NCI-H1694 (cell line): ENCODE measurements around the gene SRMS.

Source experiments
- DNase-seq: peaks from one replicate; lab custom pipeline; 2025; lab: John Stamatoyannopoulos, UW

The SRMS gene

DNA sequence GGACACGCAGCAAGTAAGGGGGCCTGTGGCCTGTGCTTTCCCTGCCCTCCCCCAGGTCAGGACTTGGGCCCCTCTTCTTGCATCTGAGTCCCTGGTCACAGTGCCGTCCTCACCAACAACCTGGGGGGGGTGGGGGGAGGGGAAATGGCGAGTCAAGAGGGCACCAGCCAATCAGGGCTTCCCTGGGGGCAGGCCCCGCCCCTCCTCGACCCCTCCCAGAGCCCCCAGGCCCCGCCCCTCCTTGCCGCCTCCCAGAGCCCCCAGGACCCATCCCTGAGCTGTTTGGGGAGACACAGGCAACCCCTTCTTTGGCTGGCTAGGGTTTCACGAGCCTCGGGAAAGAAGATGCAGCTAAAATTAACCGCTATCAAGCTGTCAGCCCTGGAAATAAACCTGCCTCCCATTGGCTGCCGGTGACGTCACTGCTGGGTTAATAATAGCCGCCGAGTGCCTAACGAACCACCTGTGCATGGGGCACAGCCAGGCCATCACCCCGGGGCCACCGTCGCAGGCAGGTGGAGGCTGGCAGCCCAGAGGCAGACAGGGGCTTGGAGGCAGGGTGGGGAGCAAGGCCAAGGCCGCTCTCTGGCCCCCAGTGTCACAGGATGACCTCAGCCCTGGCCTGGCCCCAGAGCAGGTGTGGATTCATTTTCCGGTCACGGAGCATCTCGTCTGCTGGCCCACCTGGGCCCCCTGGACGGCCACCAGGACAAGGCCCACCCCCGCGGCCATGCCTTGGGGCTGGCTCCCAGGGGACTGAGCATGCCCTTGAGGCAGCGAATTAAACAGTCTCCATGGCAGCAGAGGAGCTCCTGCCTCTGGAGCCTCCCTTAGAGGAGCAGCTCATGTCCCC, 45.5 kb downstream of the SRMS start:
- DNase-seq = peak; percentile 45

DNA sequence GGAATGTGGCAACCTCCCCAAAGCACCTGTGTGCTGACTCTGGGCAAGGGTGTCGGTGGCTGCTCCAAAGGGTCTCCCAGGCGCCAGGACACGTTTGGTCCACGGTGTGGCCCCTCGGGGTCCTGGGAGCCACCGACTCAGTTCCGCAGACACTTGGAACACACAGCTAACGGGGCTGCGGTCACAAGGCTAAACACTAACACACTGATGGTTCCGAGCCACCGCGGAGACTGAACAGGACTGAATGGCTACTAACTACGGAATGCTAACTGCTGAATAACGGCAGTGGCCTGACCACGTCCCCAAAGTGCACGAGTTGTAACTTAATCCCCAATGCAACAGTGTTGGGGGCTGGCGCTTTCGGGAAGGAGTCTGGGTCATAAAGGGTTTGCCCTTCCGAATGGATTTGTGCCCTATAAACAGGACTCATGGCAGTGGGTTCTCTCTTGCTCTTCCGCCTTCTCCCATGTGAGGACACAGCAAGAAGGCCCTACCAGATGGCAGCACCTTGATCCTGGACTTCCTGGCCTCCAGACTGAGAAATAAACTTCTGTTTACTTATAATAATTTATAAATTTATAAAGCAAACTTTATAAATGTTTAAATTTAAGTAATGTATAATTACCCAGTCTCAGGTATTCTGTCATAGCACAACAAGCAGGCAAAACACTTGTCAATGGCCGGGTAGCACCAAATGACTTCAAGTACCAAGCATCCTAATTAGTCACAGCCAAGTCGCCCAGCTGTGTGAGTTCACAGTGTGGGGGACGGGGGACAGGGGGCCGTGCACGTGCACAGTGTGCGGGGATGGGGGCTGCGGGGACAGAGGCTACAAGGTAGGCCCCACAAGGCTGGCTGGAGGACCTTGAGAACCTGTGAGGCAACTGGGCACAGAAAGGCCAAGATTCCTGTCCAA, 46.4 kb downstream of the SRMS start:
- DNase-seq = no peak

DNA sequence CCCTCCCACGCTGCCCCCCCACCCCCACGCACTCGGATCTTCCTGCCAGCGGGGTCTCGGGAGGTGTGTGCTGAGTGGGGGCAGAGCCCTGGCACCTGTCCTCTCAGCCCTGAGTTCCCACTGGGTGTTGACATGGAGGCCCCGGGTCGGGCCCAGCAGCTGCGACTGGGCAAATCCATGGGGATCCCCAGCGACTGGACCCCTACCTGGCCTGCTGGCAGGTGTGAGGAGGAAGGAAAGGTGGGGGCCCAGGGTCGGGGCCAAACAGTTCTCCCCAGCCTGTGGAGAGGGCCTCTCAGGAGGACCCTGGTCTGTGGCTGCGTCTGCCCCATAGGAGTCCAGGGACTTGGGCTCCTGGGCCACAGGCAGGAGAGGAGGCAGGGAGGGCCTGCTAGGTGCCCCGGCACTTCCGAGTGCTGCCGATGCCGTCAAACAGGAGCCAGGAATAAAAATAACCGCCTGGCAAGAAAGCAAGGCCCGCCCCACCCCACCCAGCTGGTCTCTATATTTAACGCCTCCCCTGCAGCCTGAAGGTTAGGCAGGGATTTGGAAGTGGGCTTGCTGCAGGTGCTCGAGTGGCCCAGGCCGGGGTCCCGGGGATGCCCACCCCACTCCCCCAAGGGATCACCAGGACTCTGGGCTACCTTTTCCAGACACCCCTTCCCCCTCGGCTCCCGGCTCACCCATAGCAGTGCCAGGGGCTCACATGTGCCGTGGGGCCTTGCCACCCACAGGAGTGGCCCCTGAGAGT, 47.2 kb downstream of the SRMS start:
- DNase-seq = no peak

DNA sequence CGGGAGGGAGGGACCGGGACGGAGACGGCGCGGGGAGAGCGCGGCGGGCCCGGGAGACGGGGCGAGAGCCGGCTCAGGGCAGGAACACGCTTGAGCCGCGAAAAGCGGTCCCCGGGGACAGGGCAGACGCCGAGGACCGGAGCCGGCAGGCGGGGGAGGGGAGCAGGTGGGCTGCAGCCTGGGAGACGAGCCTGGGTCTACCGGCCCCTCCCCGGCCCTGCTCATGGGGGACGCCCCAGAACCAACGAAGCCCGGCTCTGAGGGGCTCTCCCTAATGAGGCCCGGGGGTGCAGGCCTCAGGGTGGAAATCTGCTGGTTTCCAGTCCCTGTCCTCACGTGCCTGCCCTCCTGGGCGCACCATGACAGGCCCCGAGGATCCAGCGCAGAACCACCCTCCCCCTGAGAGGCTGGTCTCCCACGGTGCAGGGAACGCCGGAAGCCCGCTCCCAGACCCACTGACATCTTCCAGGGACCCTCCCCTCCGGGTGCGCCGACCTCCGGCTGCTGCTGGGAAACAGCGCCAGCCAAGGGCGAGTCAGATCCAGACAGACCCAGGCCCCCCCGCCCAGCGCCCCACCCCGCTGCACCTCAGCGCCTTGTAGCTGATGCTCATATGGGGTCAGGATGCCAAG, 48.1 kb downstream of the SRMS start:
- no peak for DNase-seq

DNA sequence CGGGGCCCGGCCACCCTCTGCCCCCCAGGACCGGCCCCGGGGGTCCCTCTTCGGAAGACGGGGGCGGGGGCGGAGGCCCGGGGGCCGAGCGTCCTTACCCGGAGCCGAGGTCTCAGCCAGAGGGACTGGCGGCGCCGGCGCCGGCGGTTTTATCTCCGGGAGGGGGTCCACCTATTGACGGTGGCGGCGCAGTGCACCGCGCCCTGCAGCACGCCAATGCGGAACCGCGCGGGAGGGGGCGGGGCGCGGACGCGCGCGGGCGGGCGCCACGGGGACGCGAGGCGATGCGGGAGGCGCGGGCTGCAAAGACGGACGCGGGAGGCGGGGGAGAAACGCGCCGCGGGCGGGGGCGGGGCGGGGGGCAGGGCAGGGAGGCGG, 48.6 kb downstream of the SRMS start, which contains the start of gene EEF1A2:
TSS of gene EEF1A2 (minus strand) at position 124 of the 378 bp plus-strand sequence. CDS start 1,320 bp downstream, outside the sequence.
- DNase-seq = no peak

DNA sequence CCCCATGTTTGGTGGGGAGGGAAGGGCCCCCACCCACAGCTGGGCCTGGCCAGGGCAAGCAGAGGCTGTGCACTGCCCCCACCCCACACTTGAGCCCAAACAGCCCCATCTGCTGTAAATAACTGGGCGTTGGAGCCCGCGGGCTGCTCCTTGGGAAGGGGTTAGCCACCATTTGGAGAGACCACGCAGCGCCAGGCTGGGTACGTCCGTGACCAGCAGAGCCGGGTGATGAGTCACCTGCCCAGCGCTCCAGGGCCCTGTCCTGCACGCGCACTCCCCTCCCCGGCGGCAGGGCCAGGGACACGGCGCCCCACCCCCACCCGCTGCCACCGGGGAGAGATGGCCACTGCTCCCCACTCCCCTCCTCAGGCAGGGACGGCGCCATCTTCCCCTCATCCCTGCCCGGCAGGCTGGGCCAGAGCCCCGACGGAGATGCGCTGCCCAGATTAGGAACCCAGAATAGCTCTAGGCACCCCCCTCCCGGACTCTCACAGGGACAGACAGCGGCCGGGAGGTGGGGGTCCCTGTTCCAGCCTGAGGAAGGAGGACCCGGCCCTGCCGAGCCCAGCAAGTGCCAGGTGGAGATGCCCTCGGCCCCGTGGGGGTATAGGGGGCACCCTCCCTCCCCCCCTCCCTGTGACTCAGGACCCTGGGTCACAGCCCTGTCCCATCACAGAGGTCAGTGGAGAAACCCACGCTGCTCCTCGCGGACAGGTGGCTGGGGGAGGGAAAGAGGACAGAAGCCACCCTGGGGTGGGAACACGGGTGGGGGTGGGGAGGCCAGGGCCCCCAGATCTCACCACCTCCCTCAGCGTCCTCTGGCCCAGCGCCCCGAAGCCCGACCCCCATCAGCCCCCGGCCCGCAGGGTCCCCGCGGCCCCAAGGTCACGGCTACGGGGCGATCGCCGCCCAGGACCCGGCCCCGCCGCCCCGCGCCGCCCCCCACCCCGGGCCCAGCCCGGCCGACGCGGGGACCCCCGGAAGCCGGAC, 49.3 kb downstream of the SRMS start:
- DNase-seq = no peak

DNA sequence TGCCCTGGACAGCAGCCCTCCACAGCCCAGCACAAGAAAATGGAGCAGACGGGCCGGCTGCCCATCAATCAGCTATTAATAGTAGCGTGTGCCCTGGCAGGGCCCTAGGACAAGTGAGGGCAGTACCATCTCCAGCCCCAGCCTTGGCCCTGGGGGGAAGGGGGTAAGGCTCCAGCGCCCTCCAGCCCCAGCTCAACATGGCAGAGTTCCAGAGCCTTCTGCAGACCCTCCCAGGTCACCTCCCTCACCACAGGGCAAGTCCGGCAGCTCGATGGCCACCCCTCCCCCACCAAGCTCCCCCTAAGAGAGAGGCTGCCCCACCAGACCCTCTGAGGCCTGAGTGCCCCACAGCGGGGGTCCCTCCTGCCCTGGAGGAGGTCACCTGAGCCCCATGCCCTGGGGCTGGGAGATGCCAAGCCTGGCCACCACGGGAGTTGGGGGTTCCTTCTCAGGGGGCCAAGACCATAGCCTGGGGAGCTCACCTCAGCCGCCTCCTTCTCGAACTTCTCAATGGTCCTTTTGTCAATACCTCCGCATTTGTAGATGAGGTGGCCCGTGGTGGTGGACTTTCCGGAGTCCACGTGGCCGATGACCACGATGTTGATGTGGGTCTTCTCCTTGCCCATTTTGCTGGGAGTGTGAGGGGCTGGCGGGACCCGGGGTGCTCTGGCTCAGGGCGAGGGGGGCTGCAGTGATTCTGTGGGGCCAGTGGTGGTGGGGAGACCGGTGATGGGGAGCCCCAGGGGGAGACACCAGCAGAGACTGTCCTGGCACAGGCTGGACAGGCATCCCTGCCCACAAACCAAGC, 50.2 kb downstream of the SRMS start:
- no peak for DNase-seq

DNA sequence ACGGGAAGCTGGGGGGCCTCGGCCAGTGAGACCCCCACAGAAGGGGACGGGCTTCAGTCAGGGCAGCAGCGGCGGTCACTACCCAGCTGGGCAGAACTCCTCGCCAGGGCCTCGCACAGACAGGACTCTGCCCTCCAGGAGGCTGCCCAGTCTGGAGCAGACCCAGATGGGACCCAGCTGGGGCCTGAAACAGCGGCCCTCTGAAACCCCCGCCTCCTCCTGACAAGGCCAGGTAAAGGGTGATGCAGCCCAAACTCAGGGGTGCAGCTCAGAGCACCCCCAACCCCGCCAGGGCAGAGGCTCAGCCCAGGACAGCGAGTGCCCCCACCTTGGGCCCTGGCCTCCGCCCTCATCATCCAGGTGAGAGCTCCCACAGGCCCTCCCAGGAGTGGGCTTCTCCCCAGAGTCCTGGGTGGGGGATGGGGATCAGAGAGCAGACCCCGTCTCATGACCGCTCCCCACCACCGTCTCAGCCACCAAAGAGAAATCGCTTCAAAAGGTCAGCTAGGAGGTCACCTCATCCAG, 50.9 kb downstream of the SRMS start:
- no peak for DNase-seq

DNA sequence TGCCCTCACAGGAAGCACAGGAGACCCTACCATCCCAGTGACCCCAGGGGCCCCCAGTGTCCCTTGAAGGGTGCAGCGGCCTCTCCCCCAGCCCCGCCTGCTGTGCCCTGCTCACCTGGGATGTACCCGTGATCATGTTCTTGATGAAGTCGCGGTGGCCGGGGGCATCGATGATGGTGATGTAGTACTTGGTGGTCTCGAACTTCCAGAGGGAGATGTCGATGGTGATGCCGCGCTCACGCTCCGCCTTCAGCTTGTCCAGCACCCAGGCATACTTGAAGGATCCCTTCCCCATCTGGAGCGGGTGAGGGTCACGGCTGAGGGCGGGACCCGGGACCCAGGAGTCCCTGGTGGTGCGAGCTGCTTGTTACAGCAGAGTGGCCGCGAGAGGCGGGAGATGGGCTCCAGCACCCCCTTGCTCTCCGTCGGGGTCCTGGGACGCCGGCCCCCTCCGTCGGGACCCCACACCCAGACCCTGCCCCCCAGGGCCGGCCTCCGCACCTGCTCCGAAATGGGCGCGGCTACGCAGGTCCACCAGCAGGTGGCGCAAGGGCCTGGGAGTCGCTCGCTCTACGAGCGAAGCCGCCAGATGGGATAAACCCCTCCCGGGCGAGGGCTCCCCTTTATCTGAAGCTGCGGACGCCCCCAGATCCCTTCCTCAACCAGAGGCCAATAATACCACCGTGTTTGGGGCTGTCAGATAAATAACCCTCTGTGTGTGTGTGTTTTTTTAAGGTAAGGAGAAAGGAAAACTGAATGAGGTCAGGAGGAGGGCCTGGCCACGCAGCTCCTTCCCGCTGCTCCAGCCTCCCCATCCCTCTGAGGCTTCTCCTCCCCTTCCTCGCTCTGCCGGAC, 51.6 kb downstream of the SRMS start:
- no peak for DNase-seq

DNA sequence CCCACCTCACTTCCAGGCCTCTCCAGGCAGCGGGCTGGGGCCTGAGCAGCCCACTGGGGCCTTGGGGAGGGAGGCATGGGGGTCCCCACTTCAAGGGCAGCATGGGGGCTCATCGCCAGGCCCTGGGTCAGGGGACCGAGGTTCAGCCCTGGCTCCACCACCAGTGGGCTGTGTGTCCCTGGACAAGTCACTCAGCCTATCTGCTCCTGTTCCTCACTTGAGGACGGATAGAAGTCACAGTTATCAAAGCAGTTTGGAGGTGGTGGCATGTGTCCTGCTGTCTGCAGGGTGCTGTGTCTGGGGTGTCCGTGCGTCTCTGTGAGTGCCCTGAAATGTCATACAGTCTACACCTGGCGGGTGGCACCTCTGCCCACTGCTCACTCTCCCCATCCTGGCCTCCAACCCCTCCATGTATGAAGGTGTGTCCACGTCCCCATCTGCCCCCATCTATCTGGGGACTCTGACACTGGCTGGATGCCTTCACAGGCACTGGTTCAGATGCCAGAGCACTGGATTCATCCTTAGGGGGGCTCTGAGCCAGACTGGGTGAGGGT, 52.3 kb downstream of the SRMS start:
- DNase-seq = no peak

DNA sequence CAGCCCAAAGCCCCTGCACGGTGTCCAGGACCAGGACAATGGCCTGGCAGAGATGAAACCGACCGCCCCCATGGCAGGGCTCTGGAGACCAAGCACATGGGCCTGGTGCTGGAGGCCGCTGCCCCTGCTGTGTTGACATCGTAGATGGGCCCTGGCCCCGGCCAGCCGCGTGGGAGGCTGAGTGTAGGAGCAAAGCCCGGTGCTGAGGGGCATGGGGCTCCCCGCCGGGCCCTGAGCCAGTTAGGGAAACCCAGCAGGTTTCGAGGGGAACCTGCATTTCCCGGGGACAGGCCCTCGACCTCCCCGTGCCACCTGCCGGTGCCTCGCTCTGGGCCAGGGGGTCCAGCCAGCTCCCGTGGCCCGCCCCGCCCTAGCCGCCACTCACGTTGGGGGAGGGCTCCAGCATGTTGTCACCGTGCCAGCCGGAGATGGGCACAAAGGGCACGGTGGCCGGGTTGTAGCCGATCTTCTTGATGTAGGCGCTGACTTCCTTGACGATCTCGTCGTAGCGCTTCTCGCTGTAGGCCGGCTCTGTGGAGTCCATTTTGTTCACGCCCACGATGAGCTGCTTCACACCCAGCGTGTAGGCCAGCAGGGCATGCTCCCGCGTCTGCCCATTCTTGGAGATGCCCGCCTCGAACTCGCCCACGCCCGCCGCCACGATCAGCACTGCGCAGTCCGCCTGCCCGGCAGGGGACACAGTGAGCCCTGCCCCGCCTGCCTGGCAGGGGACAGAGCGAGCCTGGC, 53.0 kb downstream of the SRMS start:
- no peak for DNase-seq

DNA sequence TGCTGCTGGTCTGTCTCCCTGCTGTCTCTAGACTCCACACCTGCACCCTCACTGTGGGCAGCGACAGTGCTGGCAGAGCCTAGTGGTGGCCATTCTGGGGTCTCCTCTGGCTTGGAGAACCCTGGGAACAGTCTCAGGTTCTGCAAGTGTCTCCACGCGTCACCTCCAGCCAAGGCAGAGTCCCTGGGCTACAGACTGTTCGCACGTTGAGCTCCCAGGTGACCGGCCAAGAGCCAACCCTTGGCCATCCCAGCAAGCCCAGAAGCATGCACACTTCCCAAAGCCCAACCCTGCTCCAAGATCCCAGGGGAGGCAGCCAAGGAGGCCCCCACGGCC, 53.5 kb downstream of the SRMS start:
- no peak for DNase-seq

DNA sequence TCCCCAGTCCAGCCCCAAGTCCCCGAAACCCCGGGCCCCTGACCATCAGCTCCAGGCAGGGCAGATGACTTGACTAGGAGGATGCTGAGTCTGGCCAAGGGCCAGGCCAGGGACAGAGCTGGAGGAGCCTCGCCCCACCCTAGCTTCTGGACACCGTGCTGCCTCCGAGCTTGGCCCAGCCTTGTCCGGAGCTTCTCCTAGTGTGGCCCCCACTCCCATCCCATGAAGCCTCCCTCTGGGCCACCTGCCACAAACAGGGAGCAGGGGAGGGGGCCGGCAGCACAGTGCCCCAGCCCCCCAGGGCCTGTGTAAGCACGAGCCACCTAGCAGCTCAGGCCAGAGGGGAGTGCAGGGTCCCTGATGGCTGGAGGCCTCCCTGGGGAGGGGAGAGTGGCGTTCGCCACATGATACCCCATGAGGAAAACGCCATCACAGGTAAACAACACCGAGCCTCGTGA, 54.0 kb downstream of the SRMS start:
- DNase-seq = no peak

DNA sequence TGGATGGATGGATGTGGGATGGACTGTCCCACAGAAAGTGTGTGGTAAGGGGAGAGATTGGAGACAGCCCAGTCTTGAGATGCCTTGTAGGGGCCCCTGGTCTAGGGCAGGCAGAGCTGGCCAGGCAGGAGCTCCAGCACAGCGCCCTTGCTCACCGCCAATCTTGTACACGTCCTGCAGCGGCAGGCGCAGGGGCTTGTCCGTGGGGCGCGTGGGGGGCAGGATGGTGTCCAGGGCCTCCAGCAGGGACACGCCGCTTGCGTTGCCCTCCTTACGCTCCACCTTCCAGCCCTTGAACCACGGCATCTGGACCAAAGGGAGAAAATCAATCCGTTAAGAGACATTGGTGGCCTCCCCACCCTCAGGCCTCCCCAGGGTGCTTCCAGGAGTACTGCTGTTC, 54.6 kb downstream of the SRMS start:
- no peak for DNase-seq

DNA sequence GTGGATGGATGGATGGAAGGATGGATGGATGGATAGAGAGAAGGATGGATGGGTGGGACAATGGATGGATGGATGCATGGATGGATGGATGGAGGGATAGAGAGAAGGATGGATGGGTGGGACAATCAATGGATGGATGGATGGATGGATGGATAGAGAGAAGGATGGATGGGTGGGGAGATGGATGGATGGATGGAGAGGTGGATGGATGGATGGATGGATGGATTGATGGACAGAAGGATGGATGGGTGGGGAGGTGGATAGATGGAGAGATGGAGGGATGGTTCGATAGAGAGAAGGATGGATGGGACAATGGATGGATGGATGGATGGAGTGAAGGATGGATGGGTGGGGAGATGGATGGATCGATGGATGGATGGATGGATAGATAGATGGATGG, 55.0 kb downstream of the SRMS start:
- DNase-seq = no peak

DNA sequence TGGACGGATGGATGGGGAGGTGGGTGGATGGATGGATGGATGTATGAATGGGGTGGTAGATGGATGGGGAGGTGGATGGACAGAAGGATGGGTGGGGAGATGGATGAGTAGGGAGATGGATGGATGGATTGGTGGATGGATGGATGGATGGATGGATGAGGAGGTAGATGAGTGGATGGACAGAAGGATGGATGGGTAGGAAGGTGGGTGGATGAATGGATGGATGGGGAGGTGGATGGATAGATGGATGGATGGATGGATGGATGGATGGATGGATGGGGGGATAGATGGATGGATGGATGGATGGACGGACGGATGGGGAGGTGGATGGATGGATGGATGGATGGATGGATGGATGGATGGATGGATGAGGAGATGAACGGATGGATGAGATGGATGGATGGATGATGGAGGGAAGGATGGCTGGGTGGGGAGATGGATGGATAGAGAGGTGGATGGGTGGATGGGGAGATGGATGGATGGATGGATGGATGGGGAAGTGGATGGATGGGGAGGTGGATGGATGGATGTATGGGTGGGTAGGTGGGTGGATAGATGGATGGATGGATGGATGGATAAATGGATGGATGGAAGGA, 55.8 kb downstream of the SRMS start:
- no peak for DNase-seq

DNA sequence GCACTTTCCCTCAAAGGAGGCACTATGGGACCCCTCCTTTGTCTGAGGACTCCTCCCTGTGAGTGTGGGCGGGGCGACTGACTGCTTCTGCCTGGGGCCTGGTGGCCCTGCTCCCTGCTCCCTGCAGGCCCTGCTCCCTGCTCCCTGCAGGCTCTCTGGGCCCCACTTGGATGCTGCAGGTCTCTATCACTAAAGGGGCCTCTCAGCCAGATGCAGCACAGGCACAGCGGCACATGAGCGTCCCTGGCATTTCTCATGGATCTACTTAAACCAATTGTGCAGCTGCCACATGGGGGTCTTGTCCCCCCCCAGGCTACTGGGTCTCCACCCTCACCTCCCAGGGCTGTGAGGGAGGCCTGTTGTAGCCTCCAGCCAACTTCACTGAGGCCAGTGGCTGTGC, 56.5 kb downstream of the SRMS start:
- DNase-seq = no peak
